ENCODE results near the gene DIPK2A. TPM values are rescaled to one million over a fixed set of nuclear protein-coding genes. Genes with fewer than 3 reads are reported as not detected.

DIPK2A gene
- total RNA-seq, 1 donor from 2014 or later = 21.4 TPM

- no peaks in the 10 kb centered on the region for H3K9me3 Mint-ChIP-seq (ENCODE audit: unreplicated experiment)
These were observed 20.1 kb downstream of the DIPK2A start for GRCh38 chr3:143991713-143992112.

GRCh38 chr3:143998266-143998665, 26.6 kb downstream of the DIPK2A start:
- no peak for TF ChIP-seq CTCF (IDR thresholded peaks at IDR 0.05; ENCODE audit: unreplicated experiment)
- H3K4me1 Mint-ChIP-seq (ENCODE audit: unreplicated experiment) = no peaks in the 10 kb centered on the region
- no peaks in the 10 kb centered on the region for H3K27me3 Mint-ChIP-seq (ENCODE audit: unreplicated experiment)
- peaks cover 3% of the 10 kb centered on the region for H3K36me3 Mint-ChIP-seq (ENCODE audit: low read depth, unreplicated experiment)
- DNase-seq (ENCODE audit: low spot score) = no peak
- H3K9me3 Mint-ChIP-seq (ENCODE audit: unreplicated experiment) = no peaks in the 10 kb centered on the region
- H3K27ac Mint-ChIP-seq (ENCODE audit: unreplicated experiment) = no peak overlapping the region
- H3K4me3 Mint-ChIP-seq (ENCODE audit: unreplicated experiment) = no peak overlapping the region

More at GRCh38 chr3:143991713-143992112, 20.1 kb downstream of the DIPK2A start:
- Mint-ChIP-seq H3K27ac (ENCODE audit: unreplicated experiment) (no peak overlapping the region), H3K27me3 (ENCODE audit: unreplicated experiment) (no peaks in the 10 kb centered on the region), H3K4me1 (ENCODE audit: unreplicated experiment) (peaks cover 13% of the 10 kb centered on the region), H3K36me3 (ENCODE audit: low read depth, unreplicated experiment) (peaks cover 6% of the 10 kb centered on the region), H3K4me3 (ENCODE audit: unreplicated experiment) (no peak overlapping the region)
- no peak for TF ChIP-seq CTCF (IDR thresholded peaks at IDR 0.05; ENCODE audit: unreplicated experiment)
- no peak for DNase-seq (ENCODE audit: low spot score)

GRCh38 chr3:144003051-144003450, 31.4 kb downstream of the DIPK2A start:
- Mint-ChIP-seq H3K4me3 (ENCODE audit: unreplicated experiment) (no peak overlapping the region), H3K27me3 (ENCODE audit: unreplicated experiment) (no peaks in the 10 kb centered on the region), H3K4me1 (ENCODE audit: unreplicated experiment) (no peaks in the 10 kb centered on the region), H3K36me3 (ENCODE audit: low read depth, unreplicated experiment) (no peaks in the 10 kb centered on the region), H3K9me3 (ENCODE audit: unreplicated experiment) (no peaks in the 10 kb centered on the region), H3K27ac (ENCODE audit: unreplicated experiment) (no peak overlapping the region)
- DNase-seq (ENCODE audit: low spot score) = no peak
- no peak for TF ChIP-seq CTCF (IDR thresholded peaks at IDR 0.05; ENCODE audit: unreplicated experiment)

- DNase-seq (ENCODE audit: low spot score) = peak; percentile 15
- Mint-ChIP-seq H3K27me3 (ENCODE audit: unreplicated experiment) (no peaks in the 10 kb centered on the region), H3K9me3 (ENCODE audit: unreplicated experiment) (no peaks in the 10 kb centered on the region), H3K36me3 (ENCODE audit: low read depth, unreplicated experiment) (no peaks in the 10 kb centered on the region), H3K4me1 (ENCODE audit: unreplicated experiment) (peaks cover 5% of the 10 kb centered on the region), H3K4me3 (ENCODE audit: unreplicated experiment) (no peak overlapping the region), H3K27ac (ENCODE audit: unreplicated experiment) (peak overlapping the region; percentile 61)
- no peak for TF ChIP-seq CTCF (IDR thresholded peaks at IDR 0.05; ENCODE audit: unreplicated experiment)
These were observed 38.7 kb downstream of the DIPK2A start for GRCh38 chr3:144010371-144010770.

GRCh38 chr3:144011251-144011799, 39.7 kb downstream of the DIPK2A start:
- no peak for TF ChIP-seq CTCF (IDR thresholded peaks at IDR 0.05; ENCODE audit: unreplicated experiment)

More at GRCh38 chr3:144011251-144011799, 39.7 kb downstream of the DIPK2A start:
- Mint-ChIP-seq H3K4me1 (ENCODE audit: unreplicated experiment) (peaks cover 5% of the 10 kb centered on the region), H3K36me3 (ENCODE audit: low read depth, unreplicated experiment) (no peaks in the 10 kb centered on the region), H3K27me3 (ENCODE audit: unreplicated experiment) (no peaks in the 10 kb centered on the region), H3K4me3 (ENCODE audit: unreplicated experiment) (no peak overlapping the region), H3K27ac (ENCODE audit: unreplicated experiment) (no peak overlapping the region), H3K9me3 (ENCODE audit: unreplicated experiment) (no peaks in the 10 kb centered on the region)
- DNase-seq (ENCODE audit: low spot score) = no peak
